BLaER1 (cell line): Measurements from ENCODE around the gene ENSA.
A peak's percentile ranks its signal among the peaks of the same experiment; 100 is the strongest.
"Not testable (repeated sequence)": the region's sequence is repeated elsewhere in the genome, so short reads cannot be mapped to it uniquely, and the experiment has no call there.

Experiments used
- H3K27ac ChIP-seq: shearing (Covaris generic); formaldehyde crosslinking; 2 replicates; pipeline ENCODE4 v1.8.1; 2022
- H3K27me3 ChIP-seq: shearing (Covaris generic); formaldehyde crosslinking; 2 replicates; pipeline ENCODE4 v1.8.1; 2022
- H3K36me3 ChIP-seq: shearing (Covaris generic); formaldehyde crosslinking; 2 replicates; pipeline ENCODE4 v1.8.1; 2022
- H3K4me1 ChIP-seq: shearing (Covaris generic); formaldehyde crosslinking; 2 replicates; pipeline ENCODE4 v1.8.1; 2022
- H3K4me2 ChIP-seq: shearing (Covaris generic); formaldehyde crosslinking; 2 replicates; pipeline ENCODE4 v1.8.1; 2022
- H3K4me3 ChIP-seq: shearing (Covaris generic); formaldehyde crosslinking; 2 replicates; pipeline ENCODE4 v1.8.1; 2022
- H3K9ac ChIP-seq: shearing (Covaris generic); formaldehyde crosslinking; 2 replicates; pipeline ENCODE4 v1.8.1; 2022
- H3K9me3 ChIP-seq: shearing (Covaris generic); formaldehyde crosslinking; 2 replicates; pipeline ENCODE4 v1.8.1; 2022
- H4K20me1 ChIP-seq: shearing (Covaris generic); formaldehyde crosslinking; 2 replicates; pipeline ENCODE4 v1.8.1; 2022
- Cebpa-rat ChIP-seq: shearing (Covaris generic); IDR thresholded peaks from 2 replicates; pipeline ENCODE4 v1.8.1; 2022

Gene ENSA

DNA sequence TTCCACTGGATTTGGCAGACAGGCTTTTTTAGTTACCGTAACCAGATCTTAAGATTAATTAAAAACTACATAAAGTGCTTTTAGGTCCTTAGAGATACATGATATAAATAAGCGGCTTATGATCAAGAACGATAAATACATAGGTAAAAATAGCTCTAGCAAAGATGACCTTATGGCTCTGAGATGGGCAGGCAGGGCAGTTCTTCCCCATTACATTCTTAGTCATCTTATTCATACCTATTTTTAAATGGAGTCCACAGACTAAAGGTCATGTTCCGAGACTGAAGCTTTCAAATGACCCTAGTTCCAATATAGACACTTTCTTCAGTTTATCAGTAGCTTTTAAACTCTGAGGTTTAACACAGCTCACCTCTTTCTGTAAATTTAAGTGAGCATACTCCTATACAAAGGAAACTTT lies 54.3 kb downstream of the ENSA start:
- Histone ChIP-seq H3K9ac (no peak overlapping the region; the same call in 1 of the 2 replicates), H3K36me3 (peaks cover 75% of the 10 kb centered on the region), H3K4me3 (peak overlapping the region; percentile 100; the same call in 1 of the 2 replicates), H3K4me1 (peaks cover 51% of the 10 kb centered on the region), H4K20me1 (peaks cover 92% of the 10 kb centered on the region), H3K27me3 (no peaks in the 10 kb centered on the region), H3K27ac (no peak overlapping the region), H3K4me2 (peak overlapping the region; percentile 96), H3K9me3 (no peaks in the 10 kb centered on the region)
- no peak for TF ChIP-seq Cebpa-rat

DNA sequence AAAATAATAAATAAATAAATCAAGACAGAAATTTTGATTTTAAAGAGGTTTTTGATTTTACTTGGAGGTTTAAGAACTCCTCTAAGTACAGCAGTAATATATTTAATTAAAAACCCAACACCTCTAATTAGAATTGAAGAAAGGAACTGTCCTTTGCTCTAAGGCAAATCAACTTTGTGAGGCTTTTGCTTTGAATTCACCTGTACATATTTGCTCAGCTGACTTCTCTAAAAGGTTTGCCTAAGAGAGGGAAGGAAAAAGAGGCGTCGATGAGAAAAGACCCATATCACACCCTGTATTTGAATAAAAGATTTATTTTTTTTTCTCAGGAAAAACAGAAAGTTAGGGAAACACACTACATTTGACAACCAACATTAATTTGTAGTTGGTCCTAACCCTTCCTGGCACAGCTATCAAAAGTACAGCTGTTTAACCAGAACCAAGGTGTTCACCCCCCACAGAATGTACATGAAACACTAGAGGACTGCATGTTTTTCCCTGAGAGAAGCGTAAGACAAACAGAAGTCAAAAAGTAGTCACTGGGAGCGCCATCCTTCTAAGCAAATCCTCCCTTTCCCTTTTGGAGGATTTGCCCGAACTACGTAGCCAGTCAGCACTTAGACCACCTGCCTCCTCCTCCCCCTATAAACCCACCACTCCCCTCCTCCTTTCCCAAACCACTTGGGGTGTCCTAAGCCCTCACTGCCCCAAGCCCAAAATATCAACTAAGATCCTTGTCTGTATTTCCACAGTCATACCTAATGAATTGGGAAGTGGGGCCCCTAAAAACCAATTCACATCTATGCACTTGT lies 54.9 kb downstream of the ENSA start:
- Histone ChIP-seq H3K4me2 (peak overlapping the region; percentile 96), H3K9ac (no peak overlapping the region)

DNA sequence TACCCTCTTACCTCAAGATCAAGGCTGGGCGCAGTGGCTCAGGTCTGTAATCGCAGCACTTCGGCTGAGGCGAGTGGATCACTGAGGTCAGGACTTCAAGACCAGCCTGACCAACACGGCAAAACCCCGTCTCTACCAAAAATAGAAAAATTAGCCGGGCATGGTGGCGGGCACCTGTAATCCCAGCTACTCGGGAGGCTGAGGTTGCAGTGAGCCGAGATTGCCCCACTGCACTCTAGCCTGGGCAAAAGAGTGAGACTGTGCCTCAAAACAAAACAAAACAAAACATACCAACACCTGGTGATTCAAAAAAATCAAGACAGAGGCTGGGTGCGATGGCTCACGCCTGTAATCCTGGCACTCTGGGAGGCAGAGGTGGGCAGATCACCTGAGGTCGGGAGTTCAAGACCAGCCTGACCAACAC lies 55.8 kb downstream of the ENSA start:
- Histone ChIP-seq H3K9ac (0 out of 2 replicates have a peak overlapping the region, but pooled peaks have one; percentile 6), H3K4me2 (peak overlapping the region; percentile 29; the same call in 1 of the 2 replicates), H4K20me1 (peaks cover 100% of the 10 kb centered on the region), H3K36me3 (peaks cover 80% of the 10 kb centered on the region), H3K4me1 (peaks cover 62% of the 10 kb centered on the region)
- H3K4me3 ChIP-seq, H3K27ac ChIP-seq, H3K27me3 ChIP-seq, H3K9me3 ChIP-seq: not testable (repeated sequence)

More for the DNA sequence above, 54.9 kb downstream of the ENSA start:
- Histone ChIP-seq H3K27ac (no peak overlapping the region), H3K4me1 (peaks cover 54% of the 10 kb centered on the region), H3K36me3 (peaks cover 80% of the 10 kb centered on the region), H3K9me3 (no peaks in the 10 kb centered on the region), H3K27me3 (no peaks in the 10 kb centered on the region), H3K4me3 (no peak overlapping the region), H4K20me1 (peaks cover 99% of the 10 kb centered on the region)
- no peak for TF ChIP-seq Cebpa-rat

DNA sequence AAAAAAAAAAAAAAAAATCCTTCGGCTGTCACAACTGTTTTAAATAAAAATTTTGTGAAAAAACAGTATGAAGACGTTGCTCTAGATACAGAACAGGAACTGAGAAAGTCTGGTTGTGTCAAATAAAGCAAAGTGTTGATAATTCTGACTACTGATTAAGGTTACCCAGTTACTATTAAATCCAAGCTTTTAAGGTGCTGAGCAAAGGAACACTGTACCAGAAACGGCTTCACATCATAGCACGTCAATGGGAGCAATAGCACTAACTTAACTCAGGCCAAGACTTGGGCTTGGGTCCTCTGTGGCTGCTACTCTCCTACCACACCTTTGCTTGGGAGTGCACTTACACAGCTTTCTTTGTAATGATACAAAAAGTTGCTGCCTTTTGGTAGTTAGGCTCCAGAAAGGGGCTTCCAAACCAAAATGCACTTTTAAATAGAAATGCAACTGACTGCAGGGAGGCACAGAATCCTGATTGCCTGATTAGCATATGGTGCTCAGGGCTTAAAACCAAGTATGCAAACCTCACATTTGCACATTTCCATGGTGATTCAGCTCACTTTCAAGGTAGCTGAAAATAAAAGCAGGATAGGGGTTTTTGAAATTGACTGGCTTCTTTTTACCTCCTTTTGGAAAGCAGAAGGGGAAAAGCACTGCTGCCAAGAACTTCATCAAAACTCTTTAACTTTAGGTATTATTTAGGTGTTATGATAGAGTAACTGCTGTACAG lies 56.3 kb downstream of the ENSA start:
- H3K4me3 ChIP-seq = no peak overlapping the region

More for the DNA sequence above, 56.3 kb downstream of the ENSA start:
- peaks cover 100% of the 10 kb centered on the region for H4K20me1 ChIP-seq
- H3K9me3 ChIP-seq = no peaks in the 10 kb centered on the region
- H3K27me3 ChIP-seq = no peaks in the 10 kb centered on the region
- no peak overlapping the region for H3K27ac ChIP-seq
- peaks cover 68% of the 10 kb centered on the region for H3K4me1 ChIP-seq
- TF ChIP-seq Cebpa-rat = no peak
- peak overlapping the region; percentile 6; the same call in 1 of the 2 replicates for H3K9ac ChIP-seq
- peaks cover 80% of the 10 kb centered on the region for H3K36me3 ChIP-seq
- H3K4me2 ChIP-seq = peak overlapping the region; percentile 29
